ENCODE results near the gene CAMTA1. TPM values are rescaled to one million over a fixed set of nuclear protein-coding genes. Genes with fewer than 3 reads are reported as not detected.

Gene CAMTA1
- total and polyA plus RNA-seq, 9 of the 15 experiments (the other 6 are each of a cell fraction or from before 2014, with no cell fraction given) = 43.9 to 161 (median 65.9) TPM

- Histone ChIP-seq H3K9ac (ENCODE audit: insufficient read depth in 1 of 2, low read depth in 2 of 2, low read length in 2 of 2) (no peak overlapping the region), H3K4me2 (ENCODE audit: insufficient read depth, low read length) (no peak overlapping the region), H4K20me1 (replicated peaks; ENCODE audit: control insufficient read depth, insufficient read depth, low read length) (peaks cover 24% of the 10 kb centered on the region), H3K79me2 (ENCODE audit: control insufficient read depth, insufficient read depth, low read length) (no peaks in the 10 kb centered on the region), H3K27me3 (ENCODE audit: control insufficient read depth in 2 of 2, insufficient read depth in 2 of 2, low read length in 2 of 2) (peaks cover 54 to 87% of the 10 kb centered on the region in 2 experiments), H3K9me3 (replicated peaks; ENCODE audit: control insufficient read depth, insufficient read depth, low read depth, low read length) (no peaks in the 10 kb centered on the region), H3K4me1 (replicated peaks in 1 of 2; ENCODE audit: control insufficient read depth in 2 of 2, insufficient read depth in 2 of 2, low read length in 2 of 2) (peaks cover 10 to 14% of the 10 kb centered on the region in 2 experiments; a peak in 4 of 5 replicates), H3K27ac (ENCODE audit: extremely low read depth, low read depth, low read length) (no peak overlapping the region), H3K36me3 (ENCODE audit: control insufficient read depth, insufficient read depth, low read length) (no peaks in the 10 kb centered on the region), H3K9me1 (ENCODE audit: control insufficient read depth, insufficient read depth, low read length) (no peaks in the 10 kb centered on the region), H3K4me3 (no peak overlapping the region), H2AFZ (ENCODE audit: low read depth, low read length) (no peak overlapping the region)
- DNase-seq (ENCODE audit: extremely low read depth in 1 of 4, low spot score in 3 of 4) = no peak
- TF ChIP-seq MTF1 (CRISPR knock-in tag; IDR thresholded peaks at IDR 0.05; ENCODE audit: borderline replicate concordance) (no peak), CHD2 (IDR thresholded peaks at IDR 0.05; ENCODE audit: low read depth, low read length) (no peak), ZNF707 (CRISPR knock-in tag; conservative IDR thresholded peaks at IDR 0.05) (no peak), POLR2G (IDR thresholded peaks at IDR 0.05; ENCODE audit: low read depth, low read length) (no peak), HSF4 (CRISPR knock-in tag; IDR thresholded peaks at IDR 0.05; ENCODE audit: borderline replicate concordance) (no peak), NFE2 (IDR thresholded peaks at IDR 0.05; ENCODE audit: low read depth) (no peak), SMAD2 (IDR thresholded peaks at IDR 0.05; ENCODE audit: low read depth, low read length) (no peak), ILF3 (IDR thresholded peaks at IDR 0.05; ENCODE audit: borderline replicate concordance) (no peak), RBM17 (IDR thresholded peaks at IDR 0.05; ENCODE audit: borderline replicate concordance, low read depth, low read length) (no peak), NFE2L1 (tag; IDR thresholded peaks at IDR 0.05; ENCODE audit: borderline replicate concordance, low read depth) (no peak), SAFB2 (IDR thresholded peaks at IDR 0.05; ENCODE audit: borderline replicate concordance, low read depth, low read length, severe bottlenecking) (no peak)
- CTCF ChIA-PET (ENCODE audit: low intra/inter-chr PET ratio) = no interaction called here
- no peak for FAIRE-seq
- in situ Hi-C loops (cut with MboI) (no loop called here), intact Hi-C loops (cut with micrococcal nuclease) (no loop called here)
- 4% methylated on average over 7 of the region's 7 CpGs for WGBS (ENCODE audit: insufficient coverage, low coverage, missing lambda C conversion rate)
- no peak for ATAC-seq
- POLR2A ChIA-PET = no interaction called here
- BruUV-seq (replicated peaks) = no TSS peak
These were observed 803.2 kb downstream of the CAMTA1 start for GRCh38 chr1:7588457-7588827.
